GM12892 (cell line): Measurements from ENCODE around the gene AP3B1.
"Not testable (repeated sequence)": the region's sequence is repeated elsewhere in the genome, so short reads cannot be mapped to it uniquely, and the experiment has no call there.

Source experiments
- DNase-seq: peaks from one replicate; pipeline ENCODE4 v3.0.0; 2011; ENCODE audit not compliant: insufficient read length
- FAIRE-seq: peaks from 2 replicates; lab custom pipeline; 2011; peaks lifted over from hg19 to GRCh38; lab: Jason Lieb, UNC
- POLR2A ChIP-seq: IDR thresholded peaks from 2 replicates; pipeline ENCODE4 v1.6.1; 2011; ENCODE audit warnings: low read depth, low read length, control low read depth
- POLR2AphosphoS5 ChIP-seq: IDR thresholded peaks from 2 replicates; pipeline ENCODE4 v1.6.1; 2011; ENCODE audit warnings: low read depth, low read length, control low read depth
- TAF1 ChIP-seq: IDR thresholded peaks from 2 replicates; pipeline ENCODE4 v1.6.1; 2011; ENCODE audit warnings: low read depth, mild to moderate bottlenecking, control low read depth, low read length, borderline replicate concordance

AP3B1 gene

DNA sequence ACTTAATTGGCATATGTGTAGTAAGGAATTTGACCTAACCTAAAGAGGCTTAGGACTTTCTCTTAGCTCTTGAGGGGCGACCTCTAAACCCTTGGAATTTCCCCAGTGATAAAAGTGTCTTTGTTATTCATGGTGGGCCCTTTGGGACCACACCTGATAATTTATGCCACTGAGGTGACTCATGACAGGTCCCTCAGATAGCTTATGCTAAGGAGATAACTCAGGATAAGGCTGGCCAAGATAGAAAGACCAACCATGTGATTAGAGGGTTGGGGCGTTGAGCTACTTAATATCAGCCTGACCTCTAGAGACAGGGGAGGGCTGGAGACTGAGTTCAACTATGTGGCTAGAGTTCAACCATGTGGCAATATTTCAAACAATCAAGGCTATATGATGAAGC lies 218.1 kb downstream of the AP3B1 start:
- no peak for FAIRE-seq
- no peak for DNase-seq
- no peak for TF ChIP-seq POLR2A
- TF ChIP-seq POLR2AphosphoS5, result no peak
- TF ChIP-seq TAF1, result no peak

DNA sequence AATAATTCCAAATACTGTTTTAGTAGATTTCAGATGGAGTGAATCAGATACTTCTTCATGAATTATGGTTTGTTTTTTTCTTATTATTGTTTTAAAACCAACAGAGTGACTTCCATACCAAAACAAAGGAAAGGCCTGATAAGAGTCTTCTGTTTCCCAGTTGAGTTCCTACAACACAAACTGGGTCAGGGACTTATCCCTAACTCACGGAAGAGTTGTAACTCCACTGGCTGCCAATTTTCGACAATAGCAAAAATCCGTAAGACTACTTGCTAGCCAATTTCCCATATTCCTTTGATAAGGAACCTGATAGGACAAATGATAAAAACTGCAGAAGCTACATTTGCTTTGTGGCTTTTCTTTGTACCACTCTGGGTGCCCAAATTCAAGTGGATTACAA lies 219.2 kb downstream of the AP3B1 start:
- TF ChIP-seq POLR2AphosphoS5 (no peak), TAF1 (no peak), POLR2A (no peak)
- no peak for FAIRE-seq
- no peak for DNase-seq

DNA sequence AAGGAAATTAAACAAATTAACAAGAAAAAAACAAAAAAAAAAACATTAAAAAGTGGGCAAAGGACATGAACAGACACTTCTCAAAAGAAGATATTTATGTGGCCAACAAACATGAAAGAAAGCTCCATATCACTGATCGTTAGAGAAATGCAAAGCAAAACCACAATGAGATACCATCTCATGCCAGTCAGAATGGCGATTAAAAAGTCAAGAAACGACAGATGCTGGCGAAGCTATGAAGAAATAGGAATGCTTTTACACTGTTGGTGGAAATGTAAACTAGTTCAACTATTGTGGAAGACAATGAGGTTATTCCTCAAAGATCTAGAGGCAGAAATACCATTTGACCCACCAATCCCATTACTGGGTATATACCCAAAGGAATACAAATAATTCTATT lies 223.8 kb downstream of the AP3B1 start:
- DNase-seq, FAIRE-seq: not testable (repeated sequence)

DNA sequence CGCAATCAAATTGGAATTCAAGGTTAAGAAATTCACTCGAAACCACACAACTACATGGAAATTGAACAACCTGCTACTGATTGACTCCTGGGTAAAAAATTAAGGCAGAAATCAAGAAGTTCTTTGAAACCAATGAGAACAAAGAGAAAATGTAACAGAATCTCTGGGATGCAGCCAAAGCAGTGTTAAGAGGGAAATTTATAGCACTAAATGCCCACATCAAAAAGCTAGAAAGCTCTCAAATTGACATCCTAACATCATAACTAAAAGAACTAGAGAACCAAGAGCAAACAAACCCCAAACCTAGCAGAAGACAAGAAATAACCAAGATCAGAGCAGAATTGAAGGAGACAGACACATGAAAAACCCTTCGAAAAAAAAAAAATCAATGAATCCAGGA lies 226.9 kb downstream of the AP3B1 start:
- FAIRE-seq, DNase-seq: not testable (repeated sequence)

DNA sequence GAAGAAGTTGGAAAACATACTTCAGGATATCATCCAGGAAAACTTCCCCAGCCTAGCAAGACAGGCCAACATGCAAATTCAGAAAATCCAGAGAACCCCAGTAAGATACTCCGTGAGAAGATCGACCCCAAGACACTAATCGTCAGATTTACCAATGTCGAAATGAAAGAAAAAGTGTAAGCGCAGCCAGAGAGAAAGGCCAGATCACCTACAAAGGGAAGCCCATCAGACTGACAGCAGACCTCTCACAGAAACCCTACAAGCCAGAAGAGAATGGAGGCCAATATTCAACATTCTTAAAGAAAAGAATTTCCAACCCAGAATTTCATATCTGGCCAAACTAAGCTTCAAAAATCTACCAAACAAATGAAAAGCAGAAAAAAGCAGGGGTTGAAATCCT lies 227.8 kb downstream of the AP3B1 start:
- FAIRE-seq, result peak; percentile 38

DNA sequence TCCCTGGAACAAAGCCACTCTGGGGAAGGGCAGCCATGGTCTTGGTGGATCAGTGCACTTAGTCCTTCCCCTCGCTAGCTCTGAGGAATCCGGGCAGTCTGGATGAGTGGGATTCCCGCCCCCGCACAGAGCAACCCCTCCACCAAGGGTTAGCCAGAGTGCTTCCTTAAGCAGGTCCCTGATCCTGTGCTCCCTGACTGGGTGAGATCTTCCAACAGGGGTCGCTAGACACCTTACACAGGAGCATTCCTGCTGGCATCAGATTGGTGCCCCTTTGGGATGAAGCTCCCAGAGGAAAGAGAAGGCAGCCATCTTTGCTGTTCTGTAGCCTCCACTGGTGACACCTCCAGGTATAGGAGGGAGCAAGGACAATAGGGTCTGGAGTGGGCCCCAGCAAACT lies 228.8 kb downstream of the AP3B1 start:
- DNase-seq (no peak), FAIRE-seq (no peak)
- no peak for TF ChIP-seq POLR2AphosphoS5
- no peak for TF ChIP-seq POLR2A
- TF ChIP-seq TAF1, result no peak

More for the DNA sequence above, 227.8 kb downstream of the AP3B1 start:
- not testable (repeated sequence) for DNase-seq

DNA sequence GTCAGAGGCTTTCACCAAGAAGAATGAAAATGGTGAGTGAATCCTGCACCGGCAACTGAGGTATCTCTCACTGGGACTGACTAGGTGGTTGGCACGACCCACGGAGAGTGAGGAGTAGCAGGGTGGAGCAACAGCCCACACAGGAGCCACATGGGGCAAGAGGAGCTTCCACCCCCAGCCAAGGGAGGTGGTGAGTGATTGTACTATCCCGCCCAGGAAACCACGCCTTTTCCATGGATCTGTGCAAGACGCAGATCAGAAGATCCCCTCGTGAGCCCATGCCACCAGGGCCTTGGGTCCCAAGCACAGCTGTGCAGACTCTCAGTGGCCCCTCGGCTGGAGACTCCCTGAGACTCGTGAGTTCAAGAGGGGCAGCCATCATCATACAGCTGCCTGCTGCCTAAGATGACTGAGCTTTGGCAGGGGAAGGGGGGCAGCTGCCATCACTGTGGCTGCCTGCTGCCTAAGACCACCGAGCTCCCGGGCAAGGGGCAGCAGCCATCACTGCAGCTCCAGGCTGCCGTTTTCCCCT lies 229.5 kb downstream of the AP3B1 start:
- DNase-seq (no peak), FAIRE-seq (no peak)
- TF ChIP-seq POLR2AphosphoS5 (no peak), POLR2A (no peak), TAF1 (no peak)

DNA sequence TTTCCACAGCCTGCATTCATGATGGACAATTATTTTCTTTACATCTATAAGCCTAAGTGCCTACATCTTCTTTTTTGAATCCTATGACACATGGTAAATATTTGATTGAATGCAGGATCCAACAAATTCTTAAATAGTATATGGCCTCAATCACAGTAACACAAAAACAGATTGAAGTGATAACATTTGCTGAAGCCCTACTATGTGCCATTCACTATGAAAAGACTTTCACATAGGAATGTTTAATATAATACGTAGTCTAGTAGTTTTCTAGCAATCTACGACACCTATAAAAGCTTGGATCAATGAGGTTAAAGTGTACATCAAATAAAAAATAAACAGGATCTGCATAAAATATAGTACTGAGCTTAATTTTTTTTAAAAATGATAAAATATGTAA lies 231.0 kb downstream of the AP3B1 start:
- TF ChIP-seq TAF1 (no peak), POLR2AphosphoS5 (no peak), POLR2A (no peak)
- FAIRE-seq (no peak), DNase-seq (no peak)

DNA sequence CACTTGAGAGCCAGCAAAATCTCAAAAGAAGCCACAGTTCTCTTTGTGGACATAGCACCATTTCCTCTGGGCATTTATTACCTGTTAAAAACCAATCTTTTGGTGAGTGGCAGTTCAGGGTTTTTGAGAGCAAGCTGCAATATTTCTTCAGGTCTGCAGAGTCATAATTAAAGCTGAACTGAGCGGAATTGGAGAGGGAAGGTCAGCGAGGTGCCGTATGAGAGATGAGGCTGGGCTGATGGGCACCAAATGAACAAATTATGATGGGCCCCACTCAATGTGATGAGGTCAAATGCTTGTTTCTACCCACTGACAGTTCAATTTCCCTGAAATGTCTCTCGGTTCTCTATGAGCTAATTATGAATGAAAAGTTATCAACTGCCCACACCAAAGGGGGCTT lies 231.9 kb downstream of the AP3B1 start:
- DNase-seq, result no peak
- FAIRE-seq, result no peak
- TF ChIP-seq POLR2A (no peak), TAF1 (no peak), POLR2AphosphoS5 (no peak)

DNA sequence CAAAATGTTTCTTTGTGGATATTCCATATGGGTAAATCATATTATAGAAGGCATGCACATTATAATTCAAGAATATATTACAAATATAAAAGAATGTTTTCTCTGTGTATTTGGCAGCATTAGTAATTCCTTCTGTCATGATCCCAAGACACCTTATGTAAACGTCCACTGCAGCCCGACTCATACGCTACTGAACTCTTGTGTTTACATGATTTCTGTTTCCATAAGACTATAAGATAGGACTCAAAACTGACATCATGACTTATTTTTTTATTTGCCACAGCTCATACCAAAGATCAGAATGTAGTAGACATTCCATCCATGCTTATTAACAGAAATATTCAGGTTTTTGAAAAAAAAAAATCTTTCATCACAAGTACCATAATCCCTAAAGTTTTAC lies 234.1 kb downstream of the AP3B1 start:
- no peak for FAIRE-seq
- DNase-seq, result no peak
- TF ChIP-seq POLR2AphosphoS5, result no peak
- no peak for TF ChIP-seq POLR2A
- no peak for TF ChIP-seq TAF1

DNA sequence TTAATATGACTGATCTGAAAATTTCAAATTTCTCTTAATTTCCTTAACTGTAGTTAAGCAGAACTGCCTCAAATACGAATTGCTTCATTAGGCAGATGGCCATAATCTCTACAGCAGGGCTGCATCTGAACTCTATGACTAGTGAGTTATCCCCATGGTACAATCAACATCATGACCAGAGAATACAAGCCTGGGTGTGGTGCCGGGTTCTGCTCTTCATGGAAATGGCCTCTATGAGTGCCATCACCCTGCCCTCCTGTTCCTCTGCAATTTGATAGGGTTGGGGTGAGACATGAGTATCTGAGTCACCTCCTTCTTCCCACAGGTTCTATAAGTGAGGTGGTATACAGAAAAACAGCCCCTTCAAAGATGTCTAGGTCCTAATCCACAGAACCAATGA lies 235.9 kb downstream of the AP3B1 start:
- DNase-seq (no peak), FAIRE-seq (no peak)
- TF ChIP-seq POLR2AphosphoS5 (no peak), TAF1 (no peak), POLR2A (no peak)

DNA sequence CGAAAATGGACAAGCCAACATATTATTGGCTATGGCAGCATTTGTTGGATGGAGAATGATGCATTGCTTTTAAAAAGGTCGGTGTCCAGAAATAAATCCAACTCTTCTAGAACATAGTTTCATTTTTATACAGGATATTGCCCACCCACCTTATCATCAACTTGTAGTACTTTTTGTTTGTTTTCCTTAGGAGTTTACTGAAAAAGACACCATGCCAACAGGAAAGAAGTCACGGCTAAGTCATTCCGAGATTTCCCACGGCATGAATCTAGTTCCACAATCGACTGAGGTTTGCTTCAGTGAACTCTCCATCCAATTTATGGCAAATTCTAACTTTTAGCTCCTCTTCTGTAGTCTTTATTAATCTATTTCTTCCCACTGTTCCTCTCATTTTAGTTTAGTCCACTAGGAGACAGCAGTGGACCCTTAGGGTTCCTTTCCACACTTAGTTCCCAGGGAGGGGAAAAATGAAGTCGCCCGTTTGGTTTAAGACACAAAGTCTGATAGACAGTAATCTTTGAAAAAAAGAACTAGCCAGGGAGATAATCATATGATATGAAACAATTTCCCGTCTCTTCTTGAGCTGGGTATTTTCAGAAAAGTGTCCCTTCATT lies 237.5 kb downstream of the AP3B1 start:
- no peak for TF ChIP-seq POLR2AphosphoS5
- TF ChIP-seq POLR2A, result no peak
- TF ChIP-seq TAF1, result no peak
- DNase-seq (no peak), FAIRE-seq (no peak)

DNA sequence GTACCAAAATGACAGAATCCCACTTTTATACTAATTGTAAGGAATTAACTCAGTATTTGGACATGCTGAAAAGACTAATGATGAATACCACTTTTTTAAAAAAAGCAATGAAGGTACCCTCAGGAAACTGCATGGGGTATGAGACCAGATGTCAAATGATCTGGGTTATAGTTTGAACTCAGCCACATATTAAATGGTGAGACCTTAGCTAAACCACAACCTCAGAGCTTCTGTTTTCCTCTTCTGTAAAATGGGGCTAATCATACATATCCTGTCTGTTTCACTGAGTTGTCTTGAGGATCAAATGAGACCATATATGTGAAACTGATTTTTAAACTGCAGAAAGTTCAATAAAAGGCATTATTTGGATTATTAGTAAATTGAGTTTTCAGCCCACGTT lies 238.4 kb downstream of the AP3B1 start:
- FAIRE-seq (no peak), DNase-seq (no peak)
- TF ChIP-seq POLR2AphosphoS5, result no peak
- TF ChIP-seq TAF1, result no peak
- TF ChIP-seq POLR2A, result no peak
